Mucosa of gallbladder (tissue), 1 donor: ENCODE results near the gene LIN7A. TPM values are rescaled to one million over a fixed set of nuclear protein-coding genes. Genes with fewer than 3 reads are reported as not detected.

Experiments used
- DNase-seq: peaks from one replicate; pipeline ENCODE4 v3.0.0-alpha.2; 2020; ENCODE audit warnings: low spot score
- total RNA-seq: library from RNA; stranded (reverse); gene quantifications from one replicate; pipeline ENCODE4 v1.2.1, GENCODE V29; 2021
- donor health status: DM: no; HTN: no; CAD: no.

Gene LIN7A
- total RNA-seq, 1 donor from 2014 or later, result 25.4 TPM

- no peak for DNase-seq
Measured at GRCh38 chr12:80756875-80757274, 180.9 kb downstream of the LIN7A start.

- no peak for DNase-seq
Measured at GRCh38 chr12:80754274-80754673, 183.5 kb downstream of the LIN7A start.

GRCh38 chr12:80752464-80752863 is 185.3 kb downstream of the LIN7A start:
- DNase-seq, result no peak

GRCh38 chr12:80749456-80749855 is 188.3 kb downstream of the LIN7A start:
- no peak for DNase-seq

GRCh38 chr12:80747800-80748199 is 189.9 kb downstream of the LIN7A start:
- DNase-seq, result no peak

GRCh38 chr12:80745851-80746505 is 191.8 kb downstream of the LIN7A start:
- DNase-seq, result no peak

Other genes starting within 250 kb of the LIN7A start
- gene MYF6, start 230.3 kb downstream of the LIN7A start, total RNA-seq, result not detected
- gene MYF5, start 221.0 kb downstream of the LIN7A start, total RNA-seq, result not detected
- 24.4 TPM for gene ACSS3, start 140.1 kb upstream of the LIN7A start, total RNA-seq